H1 (cell line): Measurements from ENCODE around the gene ANKRD27. TPM values are rescaled to one million over a fixed set of nuclear protein-coding genes. Genes with fewer than 3 reads are reported as not detected.

Experiments
- SP2 ChIP-seq: IDR thresholded peaks from 2 replicates; pipeline ENCODE4 v1.6.1; 2012; ENCODE audit warnings: mild to moderate bottlenecking, low read length, inconsistent platforms
- polyA plus RNA-seq, 7 experiments: library from polyadenylated mRNA; depleted of rRNA in 3 of 7; stranded (reverse) in 5 of 7; unstranded in 2 of 7; fragments of >200 nt in 5 of 7; fragments of 200-250 nt in 2 of 7; gene quantifications; 1 replicate in 5 of 7; 2 replicates in 1 of 7; 4 replicates in 1 of 7; pipeline versions ENCODE4 v1.2.1 to v1.2.3, GENCODE V29; 2011 to 2013; ENCODE audit warnings: missing spikeins in 2 of 7, mixed read lengths in 2 of 7
- total RNA-seq: library from RNA; stranded (reverse); fragmentation: NEBNext Ultra II Directional; extraction: Animal tissue kit (Norgen Biotek cat#: 25700); gene quantifications from 2 replicates; pipeline ENCODE4 v1.2.1, GENCODE V29; 2021
- TF ChIP-seq, protein P1 (sequence below): fragments of 300-600 bp; sonication (generic); IDR thresholded peaks from 2 replicates; pipeline ENCODE4 v1.7.1; 2012; ENCODE audit warnings: low read length, moderate library complexity, mild to moderate bottlenecking, inconsistent platforms; ENCODE audit not compliant: insufficient replicate concordance

Gene ANKRD27
- total and polyA plus RNA-seq, 2 of the 8 experiments (the other 6 are each of a cell fraction or from before 2014, with no cell fraction given) = 27.9 to 55.7 TPM

- TF ChIP-seq, protein P1, sequence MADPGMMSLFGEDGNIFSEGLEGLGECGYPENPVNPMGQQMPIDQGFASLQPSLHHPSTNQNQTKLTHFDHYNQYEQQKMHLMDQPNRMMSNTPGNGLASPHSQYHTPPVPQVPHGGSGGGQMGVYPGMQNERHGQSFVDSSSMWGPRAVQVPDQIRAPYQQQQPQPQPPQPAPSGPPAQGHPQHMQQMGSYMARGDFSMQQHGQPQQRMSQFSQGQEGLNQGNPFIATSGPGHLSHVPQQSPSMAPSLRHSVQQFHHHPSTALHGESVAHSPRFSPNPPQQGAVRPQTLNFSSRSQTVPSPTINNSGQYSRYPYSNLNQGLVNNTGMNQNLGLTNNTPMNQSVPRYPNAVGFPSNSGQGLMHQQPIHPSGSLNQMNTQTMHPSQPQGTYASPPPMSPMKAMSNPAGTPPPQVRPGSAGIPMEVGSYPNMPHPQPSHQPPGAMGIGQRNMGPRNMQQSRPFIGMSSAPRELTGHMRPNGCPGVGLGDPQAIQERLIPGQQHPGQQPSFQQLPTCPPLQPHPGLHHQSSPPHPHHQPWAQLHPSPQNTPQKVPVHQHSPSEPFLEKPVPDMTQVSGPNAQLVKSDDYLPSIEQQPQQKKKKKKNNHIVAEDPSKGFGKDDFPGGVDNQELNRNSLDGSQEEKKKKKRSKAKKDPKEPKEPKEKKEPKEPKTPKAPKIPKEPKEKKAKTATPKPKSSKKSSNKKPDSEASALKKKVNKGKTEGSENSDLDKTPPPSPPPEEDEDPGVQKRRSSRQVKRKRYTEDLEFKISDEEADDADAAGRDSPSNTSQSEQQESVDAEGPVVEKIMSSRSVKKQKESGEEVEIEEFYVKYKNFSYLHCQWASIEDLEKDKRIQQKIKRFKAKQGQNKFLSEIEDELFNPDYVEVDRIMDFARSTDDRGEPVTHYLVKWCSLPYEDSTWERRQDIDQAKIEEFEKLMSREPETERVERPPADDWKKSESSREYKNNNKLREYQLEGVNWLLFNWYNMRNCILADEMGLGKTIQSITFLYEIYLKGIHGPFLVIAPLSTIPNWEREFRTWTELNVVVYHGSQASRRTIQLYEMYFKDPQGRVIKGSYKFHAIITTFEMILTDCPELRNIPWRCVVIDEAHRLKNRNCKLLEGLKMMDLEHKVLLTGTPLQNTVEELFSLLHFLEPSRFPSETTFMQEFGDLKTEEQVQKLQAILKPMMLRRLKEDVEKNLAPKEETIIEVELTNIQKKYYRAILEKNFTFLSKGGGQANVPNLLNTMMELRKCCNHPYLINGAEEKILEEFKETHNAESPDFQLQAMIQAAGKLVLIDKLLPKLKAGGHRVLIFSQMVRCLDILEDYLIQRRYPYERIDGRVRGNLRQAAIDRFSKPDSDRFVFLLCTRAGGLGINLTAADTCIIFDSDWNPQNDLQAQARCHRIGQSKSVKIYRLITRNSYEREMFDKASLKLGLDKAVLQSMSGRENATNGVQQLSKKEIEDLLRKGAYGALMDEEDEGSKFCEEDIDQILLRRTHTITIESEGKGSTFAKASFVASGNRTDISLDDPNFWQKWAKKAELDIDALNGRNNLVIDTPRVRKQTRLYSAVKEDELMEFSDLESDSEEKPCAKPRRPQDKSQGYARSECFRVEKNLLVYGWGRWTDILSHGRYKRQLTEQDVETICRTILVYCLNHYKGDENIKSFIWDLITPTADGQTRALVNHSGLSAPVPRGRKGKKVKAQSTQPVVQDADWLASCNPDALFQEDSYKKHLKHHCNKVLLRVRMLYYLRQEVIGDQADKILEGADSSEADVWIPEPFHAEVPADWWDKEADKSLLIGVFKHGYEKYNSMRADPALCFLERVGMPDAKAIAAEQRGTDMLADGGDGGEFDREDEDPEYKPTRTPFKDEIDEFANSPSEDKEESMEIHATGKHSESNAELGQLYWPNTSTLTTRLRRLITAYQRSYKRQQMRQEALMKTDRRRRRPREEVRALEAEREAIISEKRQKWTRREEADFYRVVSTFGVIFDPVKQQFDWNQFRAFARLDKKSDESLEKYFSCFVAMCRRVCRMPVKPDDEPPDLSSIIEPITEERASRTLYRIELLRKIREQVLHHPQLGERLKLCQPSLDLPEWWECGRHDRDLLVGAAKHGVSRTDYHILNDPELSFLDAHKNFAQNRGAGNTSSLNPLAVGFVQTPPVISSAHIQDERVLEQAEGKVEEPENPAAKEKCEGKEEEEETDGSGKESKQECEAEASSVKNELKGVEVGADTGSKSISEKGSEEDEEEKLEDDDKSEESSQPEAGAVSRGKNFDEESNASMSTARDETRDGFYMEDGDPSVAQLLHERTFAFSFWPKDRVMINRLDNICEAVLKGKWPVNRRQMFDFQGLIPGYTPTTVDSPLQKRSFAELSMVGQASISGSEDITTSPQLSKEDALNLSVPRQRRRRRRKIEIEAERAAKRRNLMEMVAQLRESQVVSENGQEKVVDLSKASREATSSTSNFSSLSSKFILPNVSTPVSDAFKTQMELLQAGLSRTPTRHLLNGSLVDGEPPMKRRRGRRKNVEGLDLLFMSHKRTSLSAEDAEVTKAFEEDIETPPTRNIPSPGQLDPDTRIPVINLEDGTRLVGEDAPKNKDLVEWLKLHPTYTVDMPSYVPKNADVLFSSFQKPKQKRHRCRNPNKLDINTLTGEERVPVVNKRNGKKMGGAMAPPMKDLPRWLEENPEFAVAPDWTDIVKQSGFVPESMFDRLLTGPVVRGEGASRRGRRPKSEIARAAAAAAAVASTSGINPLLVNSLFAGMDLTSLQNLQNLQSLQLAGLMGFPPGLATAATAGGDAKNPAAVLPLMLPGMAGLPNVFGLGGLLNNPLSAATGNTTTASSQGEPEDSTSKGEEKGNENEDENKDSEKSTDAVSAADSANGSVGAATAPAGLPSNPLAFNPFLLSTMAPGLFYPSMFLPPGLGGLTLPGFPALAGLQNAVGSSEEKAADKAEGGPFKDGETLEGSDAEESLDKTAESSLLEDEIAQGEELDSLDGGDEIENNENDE = no peak
- TF ChIP-seq SP2 = no peak
Measured at GRCh38 chr19:32682317-32682716, 7.3 kb upstream of the ANKRD27 start (continued).
